ENCODE measurements around the gene INTS3.

Gene INTS3

GRCh38 chr1:153783233-153784190 lies 55.7 kb downstream of the INTS3 start (continued):
- no peak for TF ChIP-seq ZNF560 (tag by site-specific recombination; IDR thresholded peaks at IDR 0.05; ENCODE audit: borderline replicate concordance)
- TF ChIP-seq ZNF324 (tag by site-specific recombination; IDR thresholded peaks at IDR 0.05) = peak; percentile 73; the same call in 1 of the 2 replicates
- TF ChIP-seq ZNF561 (tag by site-specific recombination; IDR thresholded peaks at IDR 0.05; ENCODE audit: borderline replicate concordance) = peak; percentile 84
- TF ChIP-seq IKZF3 (tag by site-specific recombination; IDR thresholded peaks at IDR 0.05) = peak; percentile 29; the same call in 1 of the 2 replicates
- TF ChIP-seq TCF7L2 (IDR thresholded peaks at IDR 0.05; ENCODE audit: borderline replicate concordance, low read depth, low read length) = no peak
- no peak for TF ChIP-seq ZNF138 (tag by site-specific recombination; IDR thresholded peaks at IDR 0.05; ENCODE audit: borderline replicate concordance)
- TF ChIP-seq GLIS1 (tag by site-specific recombination; IDR thresholded peaks at IDR 0.05) = peak; percentile 95
- TF ChIP-seq, protein P1, sequence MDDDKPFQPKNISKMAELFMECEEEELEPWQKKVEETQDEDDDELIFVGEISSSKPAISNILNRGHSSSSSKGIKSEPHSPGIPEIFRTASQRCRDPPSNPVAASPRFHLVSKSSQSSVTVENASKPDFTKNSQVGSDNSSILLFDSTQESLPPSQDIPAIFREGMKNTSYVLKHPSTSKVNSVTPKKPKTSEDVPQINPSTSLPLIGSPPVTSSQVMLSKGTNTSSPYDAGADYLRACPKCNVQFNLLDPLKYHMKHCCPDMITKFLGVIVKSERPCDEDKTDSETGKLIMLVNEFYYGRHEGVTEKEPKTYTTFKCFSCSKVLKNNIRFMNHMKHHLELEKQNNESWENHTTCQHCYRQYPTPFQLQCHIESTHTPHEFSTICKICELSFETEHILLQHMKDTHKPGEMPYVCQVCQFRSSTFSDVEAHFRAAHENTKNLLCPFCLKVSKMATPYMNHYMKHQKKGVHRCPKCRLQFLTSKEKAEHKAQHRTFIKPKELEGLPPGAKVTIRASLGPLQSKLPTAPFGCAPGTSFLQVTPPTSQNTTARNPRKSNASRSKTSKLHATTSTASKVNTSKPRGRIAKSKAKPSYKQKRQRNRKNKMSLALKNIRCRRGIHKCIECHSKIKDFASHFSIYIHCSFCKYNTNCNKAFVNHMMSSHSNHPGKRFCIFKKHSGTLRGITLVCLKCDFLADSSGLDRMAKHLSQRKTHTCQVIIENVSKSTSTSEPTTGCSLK (tag by site-specific recombination; IDR thresholded peaks at IDR 0.05) = no peak
- TF ChIP-seq, protein P2, sequence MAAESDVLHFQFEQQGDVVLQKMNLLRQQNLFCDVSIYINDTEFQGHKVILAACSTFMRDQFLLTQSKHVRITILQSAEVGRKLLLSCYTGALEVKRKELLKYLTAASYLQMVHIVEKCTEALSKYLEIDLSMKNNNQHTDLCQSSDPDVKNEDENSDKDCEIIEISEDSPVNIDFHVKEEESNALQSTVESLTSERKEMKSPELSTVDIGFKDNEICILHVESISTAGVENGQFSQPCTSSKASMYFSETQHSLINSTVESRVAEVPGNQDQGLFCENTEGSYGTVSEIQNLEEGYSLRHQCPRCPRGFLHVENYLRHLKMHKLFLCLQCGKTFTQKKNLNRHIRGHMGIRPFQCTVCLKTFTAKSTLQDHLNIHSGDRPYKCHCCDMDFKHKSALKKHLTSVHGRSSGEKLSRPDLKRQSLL (tag by site-specific recombination; IDR thresholded peaks at IDR 0.05) = peak; percentile 29; the same call in 1 of the 2 replicates
- no peak for TF ChIP-seq ZNF302 (tag by site-specific recombination; IDR thresholded peaks at IDR 0.05; ENCODE audit: low read depth)
- TF ChIP-seq SCRT1 (tag by site-specific recombination; IDR thresholded peaks at IDR 0.05; ENCODE audit: borderline replicate concordance) = no peak
- TF ChIP-seq ZNF114 (tag by site-specific recombination; IDR thresholded peaks at IDR 0.05) = no peak
- peak; percentile 97 for TF ChIP-seq ZNF335 (tag by site-specific recombination; conservative IDR thresholded peaks at IDR 0.05)
- TF ChIP-seq KLF9 (tag by site-specific recombination; IDR thresholded peaks at IDR 0.05; ENCODE audit: low read depth) = peak; percentile 83
- TF ChIP-seq ZFP3 (tag by site-specific recombination; IDR thresholded peaks at IDR 0.05; ENCODE audit: low read depth) = no peak
- TF ChIP-seq, protein P3, sequence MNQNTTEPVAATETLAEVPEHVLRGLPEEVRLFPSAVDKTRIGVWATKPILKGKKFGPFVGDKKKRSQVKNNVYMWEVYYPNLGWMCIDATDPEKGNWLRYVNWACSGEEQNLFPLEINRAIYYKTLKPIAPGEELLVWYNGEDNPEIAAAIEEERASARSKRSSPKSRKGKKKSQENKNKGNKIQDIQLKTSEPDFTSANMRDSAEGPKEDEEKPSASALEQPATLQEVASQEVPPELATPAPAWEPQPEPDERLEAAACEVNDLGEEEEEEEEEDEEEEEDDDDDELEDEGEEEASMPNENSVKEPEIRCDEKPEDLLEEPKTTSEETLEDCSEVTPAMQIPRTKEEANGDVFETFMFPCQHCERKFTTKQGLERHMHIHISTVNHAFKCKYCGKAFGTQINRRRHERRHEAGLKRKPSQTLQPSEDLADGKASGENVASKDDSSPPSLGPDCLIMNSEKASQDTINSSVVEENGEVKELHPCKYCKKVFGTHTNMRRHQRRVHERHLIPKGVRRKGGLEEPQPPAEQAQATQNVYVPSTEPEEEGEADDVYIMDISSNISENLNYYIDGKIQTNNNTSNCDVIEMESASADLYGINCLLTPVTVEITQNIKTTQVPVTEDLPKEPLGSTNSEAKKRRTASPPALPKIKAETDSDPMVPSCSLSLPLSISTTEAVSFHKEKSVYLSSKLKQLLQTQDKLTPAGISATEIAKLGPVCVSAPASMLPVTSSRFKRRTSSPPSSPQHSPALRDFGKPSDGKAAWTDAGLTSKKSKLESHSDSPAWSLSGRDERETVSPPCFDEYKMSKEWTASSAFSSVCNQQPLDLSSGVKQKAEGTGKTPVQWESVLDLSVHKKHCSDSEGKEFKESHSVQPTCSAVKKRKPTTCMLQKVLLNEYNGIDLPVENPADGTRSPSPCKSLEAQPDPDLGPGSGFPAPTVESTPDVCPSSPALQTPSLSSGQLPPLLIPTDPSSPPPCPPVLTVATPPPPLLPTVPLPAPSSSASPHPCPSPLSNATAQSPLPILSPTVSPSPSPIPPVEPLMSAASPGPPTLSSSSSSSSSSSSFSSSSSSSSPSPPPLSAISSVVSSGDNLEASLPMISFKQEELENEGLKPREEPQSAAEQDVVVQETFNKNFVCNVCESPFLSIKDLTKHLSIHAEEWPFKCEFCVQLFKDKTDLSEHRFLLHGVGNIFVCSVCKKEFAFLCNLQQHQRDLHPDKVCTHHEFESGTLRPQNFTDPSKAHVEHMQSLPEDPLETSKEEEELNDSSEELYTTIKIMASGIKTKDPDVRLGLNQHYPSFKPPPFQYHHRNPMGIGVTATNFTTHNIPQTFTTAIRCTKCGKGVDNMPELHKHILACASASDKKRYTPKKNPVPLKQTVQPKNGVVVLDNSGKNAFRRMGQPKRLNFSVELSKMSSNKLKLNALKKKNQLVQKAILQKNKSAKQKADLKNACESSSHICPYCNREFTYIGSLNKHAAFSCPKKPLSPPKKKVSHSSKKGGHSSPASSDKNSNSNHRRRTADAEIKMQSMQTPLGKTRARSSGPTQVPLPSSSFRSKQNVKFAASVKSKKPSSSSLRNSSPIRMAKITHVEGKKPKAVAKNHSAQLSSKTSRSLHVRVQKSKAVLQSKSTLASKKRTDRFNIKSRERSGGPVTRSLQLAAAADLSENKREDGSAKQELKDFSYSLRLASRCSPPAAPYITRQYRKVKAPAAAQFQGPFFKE (tag by site-specific recombination; IDR thresholded peaks at IDR 0.05; ENCODE audit: borderline replicate concordance) = no peak
- TF ChIP-seq ZNF214 (tag by site-specific recombination; IDR thresholded peaks at IDR 0.05; ENCODE audit: borderline replicate concordance) = no peak
- no peak for TF ChIP-seq ZNF292 (tag by site-specific recombination; IDR thresholded peaks at IDR 0.05; ENCODE audit: borderline replicate concordance, low read depth)
